BJ (cell line): Measurements from ENCODE around the gene EEF1A2. TPM values are rescaled to one million over a fixed set of nuclear protein-coding genes. Genes with fewer than 3 reads are reported as not detected.

ENCODE experiments used
- CTCF ChIA-PET: fragments of 350-600 bp; formaldehyde crosslinking; extraction: SDS; loops from one replicate; lab custom pipeline; 2021; ENCODE audit warnings: antibody characterized with exemption, inconsistent platforms; lab: Yijun Ruan, JAX
- POLR2A ChIA-PET: fragments of 300-600 bp; sonication (Branson Sonifier 250); formaldehyde crosslinking; extraction: SDS; loops from one replicate; lab custom pipeline; 2021; ENCODE audit warnings: antibody characterized with exemption; lab: Charles Lee
- DNase-seq: peaks from one replicate; pipeline ENCODE4 v3.0.0-alpha.2; 2011; ENCODE audit warnings: low read depth
- H3K27me3 ChIP-seq: 2 replicates; pipeline ENCODE4 v1.6.0; 2011; ENCODE audit warnings: low read length; ENCODE audit not compliant: control insufficient read depth, insufficient read depth
- H3K36me3 ChIP-seq: 2 replicates; pipeline ENCODE4 v1.5.1; 2011; ENCODE audit warnings: low read length; ENCODE audit not compliant: control insufficient read depth, insufficient read depth
- H3K4me3 ChIP-seq: 2 replicates; pipeline ENCODE4 v1.5.1; 2011; ENCODE audit warnings: low read depth, mild to moderate bottlenecking, control low read depth, low read length
- polyA plus RNA-seq: library from polyadenylated mRNA; depleted of rRNA; stranded (reverse); fragments of >200 nt; gene quantifications from 2 replicates; pipeline ENCODE4 v1.2.3, GENCODE V29; 2011
- TF ChIP-seq, protein P1 (sequence below): IDR thresholded peaks from 2 replicates; pipeline ENCODE4 v1.5.1; 2011; ENCODE audit warnings: low read depth, mild to moderate bottlenecking, control low read depth, inconsistent platforms, low read length, moderate library complexity; ENCODE audit not compliant: insufficient read depth

EEF1A2 gene
- polyA plus RNA-seq, 1 experiment = 9.4 TPM

GRCh38 chr20:63461104-63461763 is 37.6 kb downstream of the EEF1A2 start:
- DNase-seq = no peak
- no peaks in the 10 kb centered on the region for H3K36me3 ChIP-seq
- H3K27me3 ChIP-seq = peaks cover 2% of the 10 kb centered on the region
- TF ChIP-seq, protein P1, sequence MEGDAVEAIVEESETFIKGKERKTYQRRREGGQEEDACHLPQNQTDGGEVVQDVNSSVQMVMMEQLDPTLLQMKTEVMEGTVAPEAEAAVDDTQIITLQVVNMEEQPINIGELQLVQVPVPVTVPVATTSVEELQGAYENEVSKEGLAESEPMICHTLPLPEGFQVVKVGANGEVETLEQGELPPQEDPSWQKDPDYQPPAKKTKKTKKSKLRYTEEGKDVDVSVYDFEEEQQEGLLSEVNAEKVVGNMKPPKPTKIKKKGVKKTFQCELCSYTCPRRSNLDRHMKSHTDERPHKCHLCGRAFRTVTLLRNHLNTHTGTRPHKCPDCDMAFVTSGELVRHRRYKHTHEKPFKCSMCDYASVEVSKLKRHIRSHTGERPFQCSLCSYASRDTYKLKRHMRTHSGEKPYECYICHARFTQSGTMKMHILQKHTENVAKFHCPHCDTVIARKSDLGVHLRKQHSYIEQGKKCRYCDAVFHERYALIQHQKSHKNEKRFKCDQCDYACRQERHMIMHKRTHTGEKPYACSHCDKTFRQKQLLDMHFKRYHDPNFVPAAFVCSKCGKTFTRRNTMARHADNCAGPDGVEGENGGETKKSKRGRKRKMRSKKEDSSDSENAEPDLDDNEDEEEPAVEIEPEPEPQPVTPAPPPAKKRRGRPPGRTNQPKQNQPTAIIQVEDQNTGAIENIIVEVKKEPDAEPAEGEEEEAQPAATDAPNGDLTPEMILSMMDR = no peak
- H3K4me3 ChIP-seq = no peak overlapping the region
- POLR2A ChIA-PET = no interaction called here
- CTCF ChIA-PET = interaction anchor here (0.9 kb wide), 1 partner anchor 25 kb away, joined by 3 read pairs; no protein-coding TSS in a partner anchor

- Histone ChIP-seq H3K36me3 (no peaks in the 10 kb centered on the region), H3K4me3 (no peak overlapping the region), H3K27me3 (no peaks in the 10 kb centered on the region; the same call in 1 of the 2 replicates)
- TF ChIP-seq, protein P1 = no peak
- no peak for DNase-seq
- CTCF ChIA-PET = interaction anchor here (0.6 kb wide), 1 partner anchor 15 kb away, joined by 3 read pairs; no protein-coding TSS in a partner anchor
- POLR2A ChIA-PET = no interaction called here
Observed at GRCh38 chr20:63459070-63459380, 39.9 kb downstream of the EEF1A2 start.

GRCh38 chr20:63458170-63459069 is 40.5 kb downstream of the EEF1A2 start:
- Histone ChIP-seq H3K4me3 (no peak overlapping the region), H3K36me3 (no peaks in the 10 kb centered on the region), H3K27me3 (no peaks in the 10 kb centered on the region)
- POLR2A ChIA-PET = no interaction called here
- TF ChIP-seq, protein P1 = no peak
- CTCF ChIA-PET = interaction anchor here (1.3 kb wide), 1 partner anchor 37 kb away, joined by 3 read pairs; no protein-coding TSS in a partner anchor
- no peak for DNase-seq

DNA sequence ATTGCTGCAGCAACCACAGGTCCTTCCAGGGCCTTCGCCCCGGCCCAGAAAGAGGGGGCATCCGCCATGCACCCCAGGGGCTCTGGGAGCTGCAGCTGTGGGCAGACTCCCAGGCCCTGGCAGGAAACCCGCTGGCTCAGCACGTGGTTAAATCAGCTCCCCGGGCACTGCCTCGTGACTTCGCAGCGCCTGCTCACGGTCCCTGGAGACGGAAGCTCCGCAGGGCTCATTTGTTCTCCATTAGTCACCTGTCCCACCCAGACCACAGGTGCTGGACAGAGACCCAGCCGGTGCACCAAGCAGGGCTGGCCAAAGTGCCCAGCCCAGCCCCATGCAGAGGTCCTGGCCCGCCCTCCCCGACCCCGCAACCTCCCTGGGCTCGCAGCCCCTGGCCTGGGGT is 41.1 kb downstream of the EEF1A2 start:
- H3K36me3 ChIP-seq = no peaks in the 10 kb centered on the region
- H3K4me3 ChIP-seq = no peak overlapping the region
- TF ChIP-seq, protein P1 = no peak
- ChIA-PET POLR2A (no interaction called here), CTCF (interaction anchor here (1.3 kb wide), 1 partner anchor 38 kb away, joined by 3 read pairs; no protein-coding TSS in a partner anchor)
- DNase-seq = no peak
- H3K27me3 ChIP-seq = no peaks in the 10 kb centered on the region

- POLR2A ChIA-PET = no interaction called here
- H3K27me3 ChIP-seq = no peaks in the 10 kb centered on the region
Observed at GRCh38 chr20:63456429-63457284, 42.2 kb downstream of the EEF1A2 start.

More at GRCh38 chr20:63456429-63457284, 42.2 kb downstream of the EEF1A2 start:
- H3K4me3 ChIP-seq = no peak overlapping the region
- CTCF ChIA-PET = no interaction called here
- no peak for DNase-seq
- TF ChIP-seq, protein P1 = no peak
- H3K36me3 ChIP-seq = no peaks in the 10 kb centered on the region
